Activated naive CD8-positive, alpha-beta T cell treated with anti-CD3 and anti-CD28 coated beads, Interleukin-2, amount 50 U/mL, for 24 hours (primary cell): ENCODE results near the gene CCNK.

Experiments used
- ATAC-seq: fragments of 150-1000 bp; cut with Tn5 transposase; one replicate; pipeline ENCODE4 v1.10.0; 2021
- DNase-seq: peaks from one replicate; pipeline ENCODE4 v3.0.0; 2021
- H3K27ac Mint-ChIP-seq: one replicate; pipeline ENCODE4 v1.8.0; 2021; ENCODE audit warnings: mild to moderate bottlenecking, mixed read lengths
- H3K27me3 Mint-ChIP-seq: one replicate; pipeline ENCODE4 v1.8.0; 2021; ENCODE audit warnings: mixed read lengths
- H3K36me3 Mint-ChIP-seq: one replicate; pipeline ENCODE4 v1.8.0; 2021; ENCODE audit warnings: low read depth, mixed read lengths
- H3K4me1 Mint-ChIP-seq: one replicate; pipeline ENCODE4 v1.8.0; 2021; ENCODE audit warnings: mixed read lengths
- H3K4me3 Mint-ChIP-seq: one replicate; pipeline ENCODE4 v1.8.0; 2021; ENCODE audit warnings: mild to moderate bottlenecking, moderate library complexity, mixed read lengths
- H3K9me3 Mint-ChIP-seq: one replicate; pipeline ENCODE4 v1.8.0; 2021; ENCODE audit warnings: mixed read lengths

The CCNK gene

DNA sequence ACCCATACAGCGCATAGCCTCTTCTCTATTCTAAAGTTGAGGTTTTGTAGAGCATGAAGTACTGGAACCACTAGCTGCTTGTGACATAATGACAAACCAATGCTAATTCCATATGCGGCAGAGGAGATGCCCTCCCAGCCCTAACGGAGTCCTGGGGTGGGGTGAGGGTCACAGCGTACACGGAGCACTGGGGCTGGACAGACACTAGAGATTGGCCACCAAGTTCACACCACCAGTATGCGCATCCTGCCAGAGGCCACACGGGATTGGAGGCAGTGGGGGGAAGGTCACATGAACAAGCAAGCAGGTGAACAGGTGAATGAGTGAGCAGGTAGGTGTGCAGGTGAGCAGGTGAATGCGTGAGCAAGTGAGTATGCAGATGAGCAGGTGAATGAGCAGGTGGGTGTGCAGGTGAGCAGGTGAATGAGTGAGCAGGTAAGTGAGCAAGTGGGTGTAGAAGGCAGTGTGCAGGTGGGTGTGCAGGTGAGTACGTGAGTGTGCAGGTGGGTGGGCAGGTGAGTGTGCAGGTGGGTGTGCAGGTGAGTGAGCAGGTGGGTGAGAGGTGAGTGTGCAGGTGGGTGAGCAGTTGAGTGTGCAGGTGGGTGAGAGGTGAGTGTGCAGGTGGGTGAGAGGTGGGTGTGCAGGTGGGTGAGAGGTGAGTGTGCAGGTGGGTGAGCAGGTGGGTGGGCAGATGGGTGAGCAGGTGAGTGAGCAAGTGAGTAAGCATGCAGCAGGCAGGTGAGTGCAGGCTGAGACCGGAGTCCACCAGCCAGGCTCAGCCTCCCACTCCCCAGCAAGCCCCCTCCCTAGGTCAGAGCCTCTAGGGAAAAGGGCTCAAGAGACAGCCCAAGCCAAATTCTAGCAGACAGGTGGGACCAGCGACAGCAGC is 70.1 kb downstream of the CCNK start:
- H3K27ac Mint-ChIP-seq, result no peak overlapping the region
- DNase-seq (no peak), ATAC-seq (no peak)
- no peaks in the 10 kb centered on the region for H3K36me3 Mint-ChIP-seq
- H3K27me3 Mint-ChIP-seq, result no peaks in the 10 kb centered on the region
- no peaks in the 10 kb centered on the region for H3K9me3 Mint-ChIP-seq
- H3K4me1 Mint-ChIP-seq, result no peaks in the 10 kb centered on the region
- no peak overlapping the region for H3K4me3 Mint-ChIP-seq

DNA sequence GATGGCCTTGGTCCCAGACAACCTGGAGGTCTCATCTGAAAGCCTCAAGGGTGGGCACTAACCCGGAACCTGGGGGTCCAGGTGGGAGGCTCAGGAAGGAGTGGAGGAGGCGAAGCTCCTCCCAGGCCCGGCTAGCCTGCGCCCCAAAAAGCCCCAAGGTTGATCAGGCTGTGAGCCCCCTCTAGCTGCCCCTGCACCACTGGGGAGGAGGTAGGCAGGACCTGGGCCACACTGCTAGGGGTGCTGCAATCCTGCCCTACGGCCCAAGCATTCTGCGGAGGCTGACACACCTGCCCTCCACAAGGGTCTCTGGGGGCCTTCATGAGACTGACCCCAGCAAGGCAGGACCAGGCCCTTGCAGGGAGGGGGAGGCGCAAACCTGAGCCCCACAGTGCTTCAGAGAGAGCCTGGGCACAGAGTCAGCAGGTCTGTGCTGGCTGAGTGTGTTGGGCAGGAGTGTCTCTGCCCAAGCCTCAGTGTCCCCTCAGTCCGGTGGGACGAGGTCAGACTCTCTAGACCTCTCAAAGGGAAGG is 70.9 kb downstream of the CCNK start:
- no peak overlapping the region for H3K4me3 Mint-ChIP-seq
- DNase-seq, result no peak
- no peaks in the 10 kb centered on the region for H3K4me1 Mint-ChIP-seq
- ATAC-seq, result no peak
- H3K36me3 Mint-ChIP-seq, result no peaks in the 10 kb centered on the region
- H3K27ac Mint-ChIP-seq, result no peak overlapping the region
- no peaks in the 10 kb centered on the region for H3K27me3 Mint-ChIP-seq
- no peaks in the 10 kb centered on the region for H3K9me3 Mint-ChIP-seq

- ATAC-seq, result no peak
- Mint-ChIP-seq H3K9me3 (no peaks in the 10 kb centered on the region), H3K4me1 (no peaks in the 10 kb centered on the region), H3K4me3 (no peak overlapping the region), H3K36me3 (no peaks in the 10 kb centered on the region), H3K27me3 (no peaks in the 10 kb centered on the region), H3K27ac (no peak overlapping the region)
- no peak for DNase-seq
These were observed 71.5 kb downstream of the CCNK start for GRCh38 chr14:99552572-99553216.

DNA sequence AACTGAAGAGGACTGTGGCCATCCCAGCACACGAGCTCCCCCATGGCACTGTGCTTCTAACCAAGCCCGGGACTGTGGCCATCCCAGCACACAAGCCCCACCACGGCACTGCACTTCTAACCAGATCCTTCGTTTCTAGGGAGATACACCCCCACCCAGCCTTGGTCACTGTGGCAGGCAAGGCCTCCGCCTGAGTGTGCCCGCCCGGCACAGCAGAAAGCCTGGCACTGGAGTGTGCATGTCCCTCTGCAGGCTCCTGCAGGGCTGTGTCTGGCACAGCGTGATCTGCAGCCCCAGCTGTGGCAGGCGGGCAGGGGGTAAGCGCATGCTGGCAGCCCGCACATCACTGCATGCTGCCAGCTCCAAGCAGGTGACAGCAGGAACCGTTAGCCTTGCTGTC is 73.0 kb downstream of the CCNK start:
- Mint-ChIP-seq H3K27me3 (no peaks in the 10 kb centered on the region), H3K36me3 (no peaks in the 10 kb centered on the region), H3K4me1 (no peaks in the 10 kb centered on the region), H3K4me3 (no peak overlapping the region), H3K27ac (no peak overlapping the region), H3K9me3 (no peaks in the 10 kb centered on the region)
- DNase-seq (no peak), ATAC-seq (no peak)

DNA sequence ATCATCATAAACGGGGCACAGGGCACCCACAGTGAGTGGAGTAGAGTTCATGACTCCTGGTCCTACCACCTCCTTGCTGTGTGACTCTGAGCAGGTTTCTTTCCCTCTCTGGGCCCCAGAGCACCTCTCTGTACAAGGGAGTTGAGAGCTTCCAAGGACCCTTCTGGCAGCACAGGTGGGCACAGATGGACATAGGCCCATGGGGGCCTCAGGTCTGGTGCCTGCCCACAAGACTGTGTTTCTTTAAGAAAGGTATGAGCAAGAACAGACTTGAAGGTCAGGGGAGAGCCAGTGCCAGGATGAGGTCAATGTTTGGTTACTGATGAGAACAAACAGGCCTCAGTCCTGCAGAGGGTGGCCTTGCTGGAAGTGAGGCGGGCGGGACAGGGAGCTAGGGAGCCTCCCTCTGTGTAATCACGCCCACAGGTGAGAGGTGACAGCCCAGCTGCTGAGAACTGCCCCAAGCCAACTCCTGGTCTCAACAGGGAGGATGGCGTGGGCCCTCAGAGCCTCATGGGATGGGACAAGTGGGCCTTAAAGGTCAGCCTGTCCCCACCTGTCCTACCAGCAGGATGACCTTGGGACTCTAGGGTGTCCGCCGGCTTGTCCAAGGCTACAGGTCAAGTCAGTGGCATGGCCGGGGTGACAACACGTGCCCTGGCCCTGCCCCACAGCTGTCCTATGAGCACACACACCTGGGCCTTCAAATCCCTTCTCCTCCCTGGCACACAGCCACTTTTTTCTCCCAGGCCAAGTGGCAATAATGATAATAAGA is 73.7 kb downstream of the CCNK start:
- no peaks in the 10 kb centered on the region for H3K9me3 Mint-ChIP-seq
- H3K4me1 Mint-ChIP-seq, result no peaks in the 10 kb centered on the region
- H3K36me3 Mint-ChIP-seq, result no peaks in the 10 kb centered on the region
- ATAC-seq (no peak), DNase-seq (no peak)
- H3K27me3 Mint-ChIP-seq, result no peaks in the 10 kb centered on the region
- H3K27ac Mint-ChIP-seq, result no peak overlapping the region
- H3K4me3 Mint-ChIP-seq, result no peak overlapping the region

DNA sequence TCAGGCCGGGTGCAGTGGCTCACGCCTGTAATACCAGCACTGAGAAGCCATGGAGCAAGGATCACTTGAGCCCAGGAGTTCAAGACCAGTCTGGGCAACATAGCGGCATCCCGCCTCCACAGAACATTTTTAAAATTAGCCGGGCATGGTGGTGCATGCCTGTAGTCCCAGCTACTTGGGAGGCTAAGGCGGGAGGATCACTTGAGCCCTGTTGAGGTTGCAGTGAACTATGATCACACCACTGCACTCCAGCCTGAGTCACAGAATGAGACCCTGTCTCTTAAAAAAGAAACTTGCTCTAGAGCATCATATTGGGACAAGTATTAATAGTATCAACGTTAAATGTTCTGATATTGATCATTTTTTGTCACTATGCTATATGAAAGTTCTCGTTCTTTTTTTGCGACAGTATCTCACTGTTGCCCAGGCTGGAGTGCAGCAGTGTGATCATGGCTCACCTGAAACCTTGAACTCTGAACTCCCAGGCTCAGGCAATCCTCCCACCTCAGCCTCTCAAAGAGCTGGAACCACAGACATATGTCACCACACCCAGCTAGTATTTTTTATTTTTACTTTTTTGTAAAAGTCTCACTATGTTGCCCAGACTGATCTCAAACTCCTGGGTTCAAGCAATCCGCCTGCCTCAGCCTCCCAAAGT is 75.1 kb downstream of the CCNK start:
- no peak for DNase-seq
- Mint-ChIP-seq H3K27me3 (no peaks in the 10 kb centered on the region), H3K9me3 (no peaks in the 10 kb centered on the region), H3K4me3 (no peak overlapping the region), H3K4me1 (no peaks in the 10 kb centered on the region), H3K27ac (no peak overlapping the region), H3K36me3 (no peaks in the 10 kb centered on the region)
- no peak for ATAC-seq

GRCh38 chr14:99559286-99559990 is 78.2 kb downstream of the CCNK start:
- no peaks in the 10 kb centered on the region for H3K36me3 Mint-ChIP-seq
- no peaks in the 10 kb centered on the region for H3K4me1 Mint-ChIP-seq
- no peaks in the 10 kb centered on the region for H3K9me3 Mint-ChIP-seq
- no peak for DNase-seq
- no peak overlapping the region for H3K27ac Mint-ChIP-seq
- ATAC-seq, result no peak
- H3K4me3 Mint-ChIP-seq, result no peak overlapping the region
- no peaks in the 10 kb centered on the region for H3K27me3 Mint-ChIP-seq

GRCh38 chr14:99560403-99560802 is 79.2 kb downstream of the CCNK start:
- H3K27me3 Mint-ChIP-seq, result no peaks in the 10 kb centered on the region
- no peaks in the 10 kb centered on the region for H3K36me3 Mint-ChIP-seq
- no peak overlapping the region for H3K4me3 Mint-ChIP-seq
- DNase-seq, result no peak
- H3K4me1 Mint-ChIP-seq, result no peaks in the 10 kb centered on the region
- H3K27ac Mint-ChIP-seq, result no peak overlapping the region
- no peaks in the 10 kb centered on the region for H3K9me3 Mint-ChIP-seq
- ATAC-seq, result no peak

- no peak overlapping the region for H3K4me3 Mint-ChIP-seq
- no peaks in the 10 kb centered on the region for H3K36me3 Mint-ChIP-seq
- no peaks in the 10 kb centered on the region for H3K9me3 Mint-ChIP-seq
- no peaks in the 10 kb centered on the region for H3K27me3 Mint-ChIP-seq
- no peaks in the 10 kb centered on the region for H3K4me1 Mint-ChIP-seq
- H3K27ac Mint-ChIP-seq, result no peak overlapping the region
- ATAC-seq (no peak), DNase-seq (no peak)
These were observed 79.9 kb downstream of the CCNK start for GRCh38 chr14:99560922-99561683.

DNA sequence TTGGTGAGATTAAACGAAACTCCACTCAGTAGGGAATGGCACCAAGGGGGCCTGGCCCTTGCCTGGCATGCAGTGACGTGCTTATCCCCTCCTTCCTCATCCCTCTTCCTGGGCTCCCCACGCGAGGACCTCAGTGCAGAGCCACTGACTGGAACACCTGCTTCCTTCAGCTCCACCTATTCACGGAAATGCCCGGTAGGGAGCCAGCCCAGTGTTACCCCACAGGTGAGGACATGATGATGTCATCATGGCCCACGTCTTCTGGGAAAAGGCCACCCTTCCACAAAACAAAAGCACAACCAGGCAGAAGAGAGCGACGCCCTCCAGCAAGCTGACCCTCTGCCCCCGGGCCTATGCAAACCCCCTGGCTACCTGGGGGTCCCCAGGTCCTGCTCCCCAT is 80.7 kb downstream of the CCNK start:
- Mint-ChIP-seq H3K27me3 (no peaks in the 10 kb centered on the region), H3K4me1 (no peaks in the 10 kb centered on the region), H3K36me3 (no peaks in the 10 kb centered on the region), H3K4me3 (no peak overlapping the region), H3K27ac (no peak overlapping the region), H3K9me3 (no peaks in the 10 kb centered on the region)
- ATAC-seq (no peak), DNase-seq (no peak)
